Panc1 (cell line): Measurements from ENCODE around the gene CREB5. TPM values are rescaled to one million over a fixed set of nuclear protein-coding genes. Genes with fewer than 3 reads are reported as not detected.

Experiments
- ATAC-seq: fragments of 200-7000 bp; cut with Tn5 transposase; 2 replicates; pipeline ENCODE4 v1.9.1; 2020; ENCODE audit warnings: mild to moderate bottlenecking, moderate library complexity
- BruUV-seq: library from RNA; stranded (reverse); fragments of 400-500 nt; replicated peaks from 2 replicates; lab custom pipeline; 2021; lab: Mats Ljungman, UMichigan
- CTCF ChIA-PET: fragments of 300-600 bp; sonication (Branson Sonifier 250); formaldehyde crosslinking; loops from one replicate; lab custom pipeline; 2022; ENCODE audit warnings: antibody characterized with exemption; lab: Charles Lee
- POLR2A ChIA-PET: fragments of 300-600 bp; sonication (Branson Sonifier 250); formaldehyde crosslinking; loops from one replicate; lab custom pipeline; 2022; ENCODE audit warnings: antibody characterized with exemption; lab: Charles Lee
- DNase-seq: peaks from one replicate; pipeline ENCODE4 v3.0.0-alpha.2; 2010; ENCODE audit warnings: low read depth, low spot score
- H3K27ac ChIP-seq: 2 replicates; pipeline ENCODE4 v1.5.1; 2011; ENCODE audit warnings: mild to moderate bottlenecking, low read length, inconsistent platforms
- H3K27me3 ChIP-seq: fragments of 200-500 bp; sonication (Bioruptor generic); 2 replicates; pipeline ENCODE4 v1.6.0; 2014; ENCODE audit warnings: low read length, inconsistent platforms; ENCODE audit not compliant: control insufficient read depth, insufficient read depth
- H3K36me3 ChIP-seq: fragments of 200-500 bp; sonication (Bioruptor generic); 2 replicates; pipeline ENCODE4 v1.5.1; 2014; ENCODE audit warnings: inconsistent platforms, mild to moderate bottlenecking, low read length, moderate library complexity; ENCODE audit not compliant: control insufficient read depth, insufficient read depth
- H3K4me1 ChIP-seq: 2 replicates; pipeline ENCODE4 v1.5.1; 2011; ENCODE audit warnings: inconsistent platforms, mild to moderate bottlenecking, low read length, moderate library complexity; ENCODE audit not compliant: control insufficient read depth, insufficient read depth
- H3K4me3 ChIP-seq, 2 experiments: 2 replicates each; pipeline ENCODE4 v1.5.1; 2011 to 2012; ENCODE audit warnings: low read depth in 2 of 2, low read length in 2 of 2, mild to moderate bottlenecking in 2 of 2, inconsistent platforms in 1 of 2, moderate library complexity in 1 of 2
- H3K9me3 ChIP-seq: fragments of 200-500 bp; sonication (Bioruptor generic); 2 replicates; pipeline ENCODE4 v1.5.1; 2014; ENCODE audit warnings: low read depth, mild to moderate bottlenecking, inconsistent platforms, low read length, moderate library complexity; ENCODE audit not compliant: control insufficient read depth, insufficient read depth
- CTCF ChIP-seq: fragments of 450-650 bp; IDR thresholded peaks from 2 replicates; pipeline ENCODE4 v1.5.1; 2017; ENCODE audit warnings: mild to moderate bottlenecking
- POLR2AphosphoS5 ChIP-seq: IDR thresholded peaks from 2 replicates; pipeline ENCODE4 v1.6.1; 2012; ENCODE audit warnings: mild to moderate bottlenecking, low read depth, low read length, moderate library complexity
- REST ChIP-seq, 2 experiments: IDR thresholded peaks; 2 replicates each; pipeline ENCODE4 v1.6.1; 2011 to 2012; ENCODE audit warnings: low read depth in 2 of 2, control low read depth in 1 of 2, low read length in 1 of 2, mild to moderate bottlenecking in 1 of 2, moderate library complexity in 1 of 2; ENCODE audit not compliant: insufficient read depth in 1 of 2
- SIN3A ChIP-seq: IDR thresholded peaks from 2 replicates; pipeline ENCODE4 v1.6.1; 2012; ENCODE audit warnings: low read depth, mild to moderate bottlenecking, low read length, moderate library complexity, borderline replicate concordance; ENCODE audit not compliant: insufficient read depth
- TCF7L2 ChIP-seq: IDR thresholded peaks from 2 replicates; pipeline ENCODE4 v1.6.1; 2011; ENCODE audit warnings: mild to moderate bottlenecking, low read depth, low read length, inconsistent platforms
- in situ Hi-C: cut with HindIII; loops from 2 replicates; pipeline ENCODE4 v1.10.0; 2016; ENCODE audit warnings: low sequenced_read_pairs, low pct_unique_long_range_greater_than_20kb
- intact Hi-C: fragments of 100-400 bp; cut with micrococcal nuclease; formaldehyde crosslinking; loops from one replicate; pipeline ENCODE4 v1.10.0; 2022; ENCODE audit not compliant: unreplicated experiment
- total RNA-seq: library from RNA; stranded (reverse); gene quantifications from one replicate; pipeline ENCODE4 v1.2.1, GENCODE V29; 2021; ENCODE audit not compliant: unreplicated experiment

The CREB5 gene
- total RNA-seq, 1 experiment from 2014 or later: 3.1 TPM

- intact Hi-C loops: no loop called here
- ChIA-PET POLR2A (no interaction called here), CTCF (no interaction called here)
- ATAC-seq (no peak), DNase-seq (no peak)
- Histone ChIP-seq H3K27ac (no peak overlapping the region), H3K27me3 (peaks cover 12% of the 10 kb centered on the region), H3K9me3 (no peaks in the 10 kb centered on the region), H3K4me3 (no peak overlapping the region), H3K4me1 (no peaks in the 10 kb centered on the region; the same call in 1 of the 2 replicates), H3K36me3 (no peaks in the 10 kb centered on the region)
- in situ Hi-C loops: no loop called here
- BruUV-seq: no TSS peak
- TF ChIP-seq CTCF (no peak), POLR2AphosphoS5 (no peak), REST (IDR thresholded peaks at IDR 0.05; ENCODE audit: insufficient read depth in 1 of 2, low read depth in 2 of 2, low read length in 1 of 2) (no peak), SIN3A (no peak), TCF7L2 (no peak)
Observed at GRCh38 chr7:28481091-28481926, 69.0 kb downstream of the CREB5 start.

DNA sequence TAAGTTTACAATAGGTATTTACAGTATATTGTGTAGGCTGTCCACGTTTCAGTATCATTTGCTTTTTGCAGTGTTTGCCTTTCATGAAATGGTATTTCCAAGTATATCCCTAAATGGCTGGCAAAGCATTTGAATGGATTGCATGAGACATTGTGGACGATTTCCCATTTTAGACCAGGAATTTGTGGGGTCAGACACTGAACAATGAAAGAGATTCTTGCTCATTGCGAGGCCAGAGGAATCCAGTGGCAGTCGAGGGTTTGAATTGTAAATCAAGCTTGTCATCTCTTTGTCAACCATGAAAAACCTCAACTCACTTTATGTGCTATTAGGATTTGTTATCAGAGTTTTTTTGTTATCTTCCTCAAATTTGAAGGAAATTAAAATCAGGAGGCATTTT is 70.8 kb downstream of the CREB5 start:
- Histone ChIP-seq H3K9me3 (no peaks in the 10 kb centered on the region), H3K27ac (no peak overlapping the region), H3K27me3 (peaks cover 3% of the 10 kb centered on the region), H3K4me1 (no peaks in the 10 kb centered on the region; the same call in 1 of the 2 replicates), H3K4me3 (no peak overlapping the region), H3K36me3 (no peaks in the 10 kb centered on the region)
- BruUV-seq: no TSS peak
- no peak for DNase-seq
- in situ Hi-C loops (no loop called here), intact Hi-C loops (no loop called here)
- ChIA-PET CTCF (no interaction called here), POLR2A (no interaction called here)
- TF ChIP-seq SIN3A: no peak
- TF ChIP-seq POLR2AphosphoS5: no peak
- TF ChIP-seq REST (IDR thresholded peaks at IDR 0.05; ENCODE audit: insufficient read depth in 1 of 2, low read depth in 2 of 2, low read length in 1 of 2): no peak
- TF ChIP-seq TCF7L2: no peak
- TF ChIP-seq CTCF: no peak
- no peak for ATAC-seq
